Endodermal cell (in vitro differentiated cells): Measurements from ENCODE around the gene USP8. TPM values are rescaled to one million over a fixed set of nuclear protein-coding genes. Genes with fewer than 3 reads are reported as not detected.
"Not testable (repeated sequence)": the region's sequence is repeated elsewhere in the genome, so short reads cannot be mapped to it uniquely, and the experiment has no call there.

Experiments
- DNase-seq: peaks from one replicate; pipeline ENCODE4 v3.0.0-alpha.2; 2017
- H3K27ac ChIP-seq: 2 replicates; pipeline ENCODE4 v1.5.1; 2013; ENCODE audit warnings: mild to moderate bottlenecking, low read depth, low read length, moderate library complexity
- H3K27me3 ChIP-seq: 2 replicates; pipeline ENCODE4 v1.6.1; 2013; ENCODE audit warnings: mild to moderate bottlenecking, low read length, moderate library complexity; ENCODE audit not compliant: insufficient read depth, control insufficient read depth, poor library complexity, severe bottlenecking
- H3K36me3 ChIP-seq: 2 replicates; pipeline ENCODE4 v1.7.0; 2013; ENCODE audit warnings: mild to moderate bottlenecking, low read length, moderate library complexity; ENCODE audit not compliant: control insufficient read depth, insufficient read depth
- H3K4me1 ChIP-seq: one replicate; pipeline ENCODE4 v1.7.0; 2013; ENCODE audit warnings: low read length; ENCODE audit not compliant: control insufficient read depth, insufficient read depth
- H3K4me3 ChIP-seq: 2 replicates; pipeline ENCODE4 v1.5.1; 2013; ENCODE audit warnings: mild to moderate bottlenecking, low read length, moderate library complexity
- H3K9ac ChIP-seq: 2 replicates; pipeline ENCODE4 v1.6.1; 2013; ENCODE audit warnings: mild to moderate bottlenecking, low read length, moderate library complexity; ENCODE audit not compliant: poor library complexity, severe bottlenecking; ENCODE audit errors: extremely low read depth
- H3K9me3 ChIP-seq: 2 replicates; pipeline ENCODE4 v1.6.1; 2013; ENCODE audit warnings: mild to moderate bottlenecking, low read length, moderate library complexity; ENCODE audit not compliant: control insufficient read depth
- H3K27ac Mint-ChIP-seq: 2 replicates; pipeline ENCODE4 v1.8.0; 2020; ENCODE audit warnings: mixed read lengths
- H3K27me3 Mint-ChIP-seq: 2 replicates; pipeline ENCODE4 v1.8.0; 2021; ENCODE audit warnings: mild to moderate bottlenecking, mixed read lengths; ENCODE audit not compliant: insufficient read depth
- H3K36me3 Mint-ChIP-seq: 2 replicates; pipeline ENCODE4 v1.8.0; 2020; ENCODE audit warnings: low read depth, mixed read lengths
- H3K4me1 Mint-ChIP-seq: 2 replicates; pipeline ENCODE4 v1.8.0; 2020; ENCODE audit warnings: mixed read lengths
- H3K4me3 Mint-ChIP-seq: 2 replicates; pipeline ENCODE4 v1.8.0; 2020; ENCODE audit warnings: mild to moderate bottlenecking, moderate library complexity, mixed read lengths
- H3K9me3 Mint-ChIP-seq: 2 replicates; pipeline ENCODE4 v1.8.0; 2020; ENCODE audit warnings: mild to moderate bottlenecking, mixed read lengths
- CTCF ChIP-seq: fragments of 200-600 bp; sonication (generic); conservative IDR thresholded peaks from 2 replicates; pipeline ENCODE4 v1.5.0; 2021; ENCODE audit warnings: antibody characterized with exemption, mild to moderate bottlenecking
- WGBS, 2 experiments: methylation state at CpG; one replicate each; pipeline versions ENCODE4 v1.1.5 to v1.1.7; 2013; ENCODE audit warnings: missing lambda C conversion rate in 2 of 2, mixed read lengths in 1 of 2; ENCODE audit not compliant: insufficient coverage in 1 of 2, insufficient read length in 1 of 2; 5-methylcytosine and 5-hydroxymethylcytosine counted together
- total RNA-seq, 2 donors: library from RNA; stranded (reverse); fragmentation: NEBNext Ultra II Directional in 1 of 2; extraction: Animal tissue kit (Norgen Biotek cat#: 25700) in 1 of 2; gene quantifications; 2 replicates in 1 of 2; 3 replicates in 1 of 2; pipeline ENCODE4 v1.2.1, GENCODE V29; 2021

The USP8 gene
- total RNA-seq, 2 donors from 2014 or later, result 71.1 to 74.3 TPM

- H3K27ac Mint-ChIP-seq, result no peak overlapping the region
Observed at GRCh38 chr15:50380089-50380488, 44.1 kb upstream of the USP8 start.

GRCh38 chr15:50381438-50381837 is 42.8 kb upstream of the USP8 start:
- no peaks in the 10 kb centered on the region for H3K36me3 Mint-ChIP-seq
- peaks cover 9% of the 10 kb centered on the region for H3K4me1 Mint-ChIP-seq
- no peak overlapping the region for H3K4me3 ChIP-seq
- H3K9me3 Mint-ChIP-seq, result peaks cover 3% of the 10 kb centered on the region
- no peaks in the 10 kb centered on the region for H3K27me3 Mint-ChIP-seq
- no peak for TF ChIP-seq CTCF
- no peak overlapping the region for H3K4me3 Mint-ChIP-seq
- H3K4me1 ChIP-seq, result no peaks in the 10 kb centered on the region
- no peaks in the 10 kb centered on the region for H3K27me3 ChIP-seq
- H3K27ac Mint-ChIP-seq, result no peak overlapping the region
- WGBS, 2 experiments, result no CpG with 5 or more reads among the region's 1 CpG
- DNase-seq, result no peak
- H3K36me3 ChIP-seq, result no peaks in the 10 kb centered on the region
- no peaks in the 10 kb centered on the region for H3K9me3 ChIP-seq
- no peak overlapping the region for H3K9ac ChIP-seq
- no peak overlapping the region for H3K27ac ChIP-seq

More at GRCh38 chr15:50380089-50380488, 44.1 kb upstream of the USP8 start:
- Histone ChIP-seq H3K9ac (no peak overlapping the region), H3K27me3 (no peaks in the 10 kb centered on the region), H3K27ac (no peak overlapping the region), H3K4me1 (no peaks in the 10 kb centered on the region), H3K9me3 (no peaks in the 10 kb centered on the region), H3K4me3 (no peak overlapping the region), H3K36me3 (no peaks in the 10 kb centered on the region)
- no peaks in the 10 kb centered on the region for H3K36me3 Mint-ChIP-seq
- DNase-seq, result no peak
- H3K4me1 Mint-ChIP-seq, result peaks cover 9% of the 10 kb centered on the region
- no peaks in the 10 kb centered on the region for H3K27me3 Mint-ChIP-seq
- H3K4me3 Mint-ChIP-seq, result no peak overlapping the region
- peaks cover 2% of the 10 kb centered on the region for H3K9me3 Mint-ChIP-seq
- no peak for TF ChIP-seq CTCF
- WGBS, 2 experiments, result 88 to 100% methylated on average over 1 of the region's 1 CpG

GRCh38 chr15:50382408-50382807 is 41.8 kb upstream of the USP8 start:
- 89 to 100% methylated on average over 2 to 4 of the region's 5 CpGs for WGBS, 2 experiments

GRCh38 chr15:50390554-50391264 is 33.5 kb upstream of the USP8 start:
- no peak overlapping the region for H3K27ac ChIP-seq

More at GRCh38 chr15:50382408-50382807, 41.8 kb upstream of the USP8 start:
- not testable (repeated sequence) for H3K27me3 ChIP-seq, H3K4me1 Mint-ChIP-seq, H3K27ac ChIP-seq, H3K4me3 Mint-ChIP-seq, H3K4me3 ChIP-seq, DNase-seq, H3K27me3 Mint-ChIP-seq, H3K36me3 ChIP-seq, H3K27ac Mint-ChIP-seq, H3K9ac ChIP-seq, H3K9me3 ChIP-seq, H3K36me3 Mint-ChIP-seq, H3K9me3 Mint-ChIP-seq, H3K4me1 ChIP-seq

More at GRCh38 chr15:50390554-50391264, 33.5 kb upstream of the USP8 start:
- TF ChIP-seq CTCF, result no peak
- no peak overlapping the region for H3K4me3 Mint-ChIP-seq
- H3K9me3 ChIP-seq, result no peaks in the 10 kb centered on the region
- H3K9me3 Mint-ChIP-seq, result no peaks in the 10 kb centered on the region
- no peak overlapping the region for H3K27ac Mint-ChIP-seq
- H3K9ac ChIP-seq, result no peak overlapping the region
- no peak for DNase-seq
- no peak overlapping the region for H3K4me3 ChIP-seq
- no peaks in the 10 kb centered on the region for H3K36me3 ChIP-seq
- H3K36me3 Mint-ChIP-seq, result no peaks in the 10 kb centered on the region
- no peaks in the 10 kb centered on the region for H3K4me1 ChIP-seq
- no peaks in the 10 kb centered on the region for H3K27me3 ChIP-seq
- H3K27me3 Mint-ChIP-seq, result no peaks in the 10 kb centered on the region
- H3K4me1 Mint-ChIP-seq, result no peaks in the 10 kb centered on the region
- 81 to 83% methylated on average over 2 to 4 of the region's 4 CpGs for WGBS, 2 experiments
